Choroid plexus epithelial cell (primary cell): ENCODE results near the gene GPR141.

Source experiments
- DNase-seq: peaks from one replicate; pipeline ENCODE4 v3.0.0-alpha.2; 2010; ENCODE audit warnings: low read depth
- H3K4me3 ChIP-seq: 2 replicates; pipeline ENCODE4 v1.5.1; 2011; ENCODE audit warnings: low read depth, mild to moderate bottlenecking, control low read depth, low read length, moderate library complexity
- CTCF ChIP-seq: conservative IDR thresholded peaks from 2 replicates; pipeline ENCODE4 v1.5.1; 2011; ENCODE audit warnings: low read depth, mild to moderate bottlenecking, control low read depth, inconsistent platforms, low read length, moderate library complexity

Gene GPR141

GRCh38 chr7:37751096-37751495 lies 67.5 kb downstream of the GPR141 start:
- H3K4me3 ChIP-seq: no peak overlapping the region
- no peak for DNase-seq
- TF ChIP-seq CTCF: no peak

- H3K4me3 ChIP-seq: no peak overlapping the region
- TF ChIP-seq CTCF: no peak
- DNase-seq: no peak
Measured at GRCh38 chr7:37753398-37754050, 70.0 kb downstream of the GPR141 start.

GRCh38 chr7:37756797-37757551 lies 73.4 kb downstream of the GPR141 start:
- no peak for TF ChIP-seq CTCF
- no peak for DNase-seq
- H3K4me3 ChIP-seq: no peak overlapping the region

GRCh38 chr7:37757563-37757962 lies 74.0 kb downstream of the GPR141 start:
- no peak overlapping the region for H3K4me3 ChIP-seq
- no peak for TF ChIP-seq CTCF
- no peak for DNase-seq

GRCh38 chr7:37758501-37759045 lies 75.0 kb downstream of the GPR141 start:
- no peak for DNase-seq
- no peak for TF ChIP-seq CTCF
- H3K4me3 ChIP-seq: no peak overlapping the region

GRCh38 chr7:37759526-37759925 lies 76.0 kb downstream of the GPR141 start:
- DNase-seq: no peak
- no peak for TF ChIP-seq CTCF
- no peak overlapping the region for H3K4me3 ChIP-seq
